Amygdala (tissue), 56 donors: ENCODE data around the gene CXorf66.
"Not testable (repeated sequence)": the region's sequence is repeated elsewhere in the genome, so short reads cannot be mapped to it uniquely, and the experiment has no call there.

Experiments
- DNase-seq, 56 donors: peaks; one replicate each; lab custom pipeline; 2025; lab: John Stamatoyannopoulos, UW

Gene CXorf66

GRCh38 chrX:139930401-139930800, 34.9 kb downstream of the CXorf66 start:
- no peak for DNase-seq

GRCh38 chrX:139929876-139930275, 35.4 kb downstream of the CXorf66 start:
- no peak for DNase-seq

- DNase-seq: no peak
Observed at GRCh38 chrX:139924696-139925095, 40.6 kb downstream of the CXorf66 start.

GRCh38 chrX:139924069-139924695, 41.1 kb downstream of the CXorf66 start:
- no peak for DNase-seq

- not testable (repeated sequence) for DNase-seq
Observed at GRCh38 chrX:139921142-139921541, 44.2 kb downstream of the CXorf66 start.

GRCh38 chrX:139920316-139920715, 45.0 kb downstream of the CXorf66 start:
- DNase-seq: no peak

GRCh38 chrX:139914421-139914820, 50.9 kb downstream of the CXorf66 start:
- DNase-seq: no peak

- DNase-seq: no peak
Observed at GRCh38 chrX:139909712-139910111, 55.6 kb downstream of the CXorf66 start.

- DNase-seq: no peak
Observed at GRCh38 chrX:139907078-139907477, 58.2 kb downstream of the CXorf66 start.

GRCh38 chrX:139905743-139906142, 59.6 kb downstream of the CXorf66 start:
- no peak for DNase-seq
